KMS-11 (cell line): ENCODE results near the gene VPS26C.
"Not testable (repeated sequence)": the region's sequence is repeated elsewhere in the genome, so short reads cannot be mapped to it uniquely, and the experiment has no call there.

Experiments
- H2AFZ ChIP-seq: fragments of 200-600 bp; sonication (generic); 2 replicates; pipeline ENCODE4 v1.6.1; 2016; ENCODE audit warnings: antibody characterized with exemption, mixed run types, low read depth
- H3K27ac ChIP-seq: fragments of 200-600 bp; sonication (generic); 2 replicates; pipeline ENCODE4 v1.6.1; 2016; ENCODE audit warnings: mild to moderate bottlenecking, mixed run types
- H3K27me3 ChIP-seq: fragments of 200-600 bp; sonication (generic); 2 replicates; pipeline ENCODE4 v1.6.1; 2017; ENCODE audit warnings: mild to moderate bottlenecking, low read depth, mixed run types, moderate library complexity; ENCODE audit not compliant: insufficient read depth
- H3K36me3 ChIP-seq: fragments of 200-600 bp; sonication (generic); 2 replicates; pipeline ENCODE4 v1.6.1; 2017; ENCODE audit warnings: mild to moderate bottlenecking, mixed run types; ENCODE audit not compliant: insufficient read depth
- H3K4me1 ChIP-seq: fragments of 200-600 bp; sonication (generic); 2 replicates; pipeline ENCODE4 v1.6.1; 2016; ENCODE audit warnings: mild to moderate bottlenecking, low read depth, mixed run types; ENCODE audit not compliant: poor library complexity, severe bottlenecking
- H3K4me2 ChIP-seq: fragments of 200-600 bp; sonication (generic); 2 replicates; pipeline ENCODE4 v1.7.0; 2016; ENCODE audit warnings: mild to moderate bottlenecking, mixed run types
- H3K4me3 ChIP-seq: fragments of 200-600 bp; sonication (generic); IDR thresholded peaks from 2 replicates; pipeline ENCODE4 v1.6.1; 2017; ENCODE audit warnings: low read depth, low read length, mixed read lengths; ENCODE audit not compliant: insufficient read depth
- H3K79me2 ChIP-seq: fragments of 200-600 bp; sonication (generic); 2 replicates; pipeline ENCODE4 v1.6.1; 2016; ENCODE audit warnings: low read depth, mixed run types; ENCODE audit not compliant: insufficient read depth
- H3K9ac ChIP-seq: fragments of 200-600 bp; sonication (generic); 2 replicates; pipeline ENCODE4 v1.6.1; 2016; ENCODE audit warnings: mild to moderate bottlenecking, mixed run types
- H4K20me1 ChIP-seq: fragments of 200-600 bp; sonication (generic); 2 replicates; pipeline ENCODE4 v1.6.1; 2016; ENCODE audit warnings: mild to moderate bottlenecking, mixed run types; ENCODE audit not compliant: insufficient read depth
- TF ChIP-seq, protein P1 (sequence below): fragments of 200-600 bp; sonication (generic); conservative IDR thresholded peaks from 2 replicates; pipeline ENCODE4 v1.6.1; 2017; ENCODE audit warnings: low read depth, mild to moderate bottlenecking, antibody characterized with exemption, low read length, moderate library complexity, mixed read lengths

VPS26C gene

DNA sequence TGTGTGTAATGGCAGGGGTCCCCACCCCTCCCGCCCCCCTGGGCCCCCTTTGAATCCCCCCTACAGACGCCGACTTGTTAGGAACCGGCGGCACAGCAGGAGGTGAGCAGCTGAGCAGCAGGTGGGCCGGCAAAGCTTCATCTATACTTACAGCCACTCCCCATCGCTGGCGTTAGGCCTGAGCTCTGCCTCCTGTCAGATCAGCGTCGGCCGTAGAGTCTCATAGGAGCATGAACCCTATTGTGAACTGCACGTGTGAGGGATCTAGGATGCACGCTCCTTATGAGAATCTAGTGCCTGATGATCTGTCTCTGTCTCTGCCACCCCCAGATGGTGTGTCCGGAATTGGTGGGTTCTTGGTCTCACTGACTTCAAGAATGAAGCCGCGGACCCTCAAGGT, 14.9 kb upstream of the VPS26C start:
- no peaks in the 10 kb centered on the region for H3K36me3 ChIP-seq
- no peak overlapping the region for H3K4me3 ChIP-seq
- no peak overlapping the region for H2AFZ ChIP-seq
- H3K27ac ChIP-seq = no peak overlapping the region
- no peaks in the 10 kb centered on the region for H4K20me1 ChIP-seq
- H3K27me3 ChIP-seq = no peaks in the 10 kb centered on the region
- TF ChIP-seq, protein P1, sequence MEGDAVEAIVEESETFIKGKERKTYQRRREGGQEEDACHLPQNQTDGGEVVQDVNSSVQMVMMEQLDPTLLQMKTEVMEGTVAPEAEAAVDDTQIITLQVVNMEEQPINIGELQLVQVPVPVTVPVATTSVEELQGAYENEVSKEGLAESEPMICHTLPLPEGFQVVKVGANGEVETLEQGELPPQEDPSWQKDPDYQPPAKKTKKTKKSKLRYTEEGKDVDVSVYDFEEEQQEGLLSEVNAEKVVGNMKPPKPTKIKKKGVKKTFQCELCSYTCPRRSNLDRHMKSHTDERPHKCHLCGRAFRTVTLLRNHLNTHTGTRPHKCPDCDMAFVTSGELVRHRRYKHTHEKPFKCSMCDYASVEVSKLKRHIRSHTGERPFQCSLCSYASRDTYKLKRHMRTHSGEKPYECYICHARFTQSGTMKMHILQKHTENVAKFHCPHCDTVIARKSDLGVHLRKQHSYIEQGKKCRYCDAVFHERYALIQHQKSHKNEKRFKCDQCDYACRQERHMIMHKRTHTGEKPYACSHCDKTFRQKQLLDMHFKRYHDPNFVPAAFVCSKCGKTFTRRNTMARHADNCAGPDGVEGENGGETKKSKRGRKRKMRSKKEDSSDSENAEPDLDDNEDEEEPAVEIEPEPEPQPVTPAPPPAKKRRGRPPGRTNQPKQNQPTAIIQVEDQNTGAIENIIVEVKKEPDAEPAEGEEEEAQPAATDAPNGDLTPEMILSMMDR = no peak
- H3K4me2 ChIP-seq = no peak overlapping the region
- no peak overlapping the region for H3K9ac ChIP-seq
- no peaks in the 10 kb centered on the region for H3K4me1 ChIP-seq
- no peaks in the 10 kb centered on the region for H3K79me2 ChIP-seq

DNA sequence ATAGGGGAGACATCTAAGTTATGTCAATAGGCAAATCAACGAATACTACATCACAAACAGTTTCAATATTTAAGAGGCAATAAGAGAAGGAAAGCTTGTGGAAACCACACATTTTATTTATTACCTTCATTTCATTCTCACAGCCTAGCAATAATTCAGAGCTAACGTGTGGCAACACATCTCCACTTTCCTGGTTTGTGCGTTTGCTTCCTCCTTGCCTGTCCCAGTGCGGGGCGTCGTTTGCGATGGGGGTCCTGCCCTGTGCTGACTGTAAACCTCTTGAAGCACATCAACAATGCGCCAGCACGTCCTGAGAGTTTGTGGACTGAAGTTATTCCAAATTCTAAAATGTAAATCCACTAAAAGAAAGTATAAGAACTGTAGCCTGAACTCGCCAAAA, 14.4 kb upstream of the VPS26C start:
- H3K79me2 ChIP-seq = no peaks in the 10 kb centered on the region
- no peak overlapping the region for H3K4me3 ChIP-seq
- H3K27me3 ChIP-seq = no peaks in the 10 kb centered on the region
- TF ChIP-seq, protein P1 = no peak
- H4K20me1 ChIP-seq = no peaks in the 10 kb centered on the region
- H3K27ac ChIP-seq = no peak overlapping the region
- no peak overlapping the region for H3K4me2 ChIP-seq
- H3K36me3 ChIP-seq = no peaks in the 10 kb centered on the region
- H2AFZ ChIP-seq = no peak overlapping the region
- no peaks in the 10 kb centered on the region for H3K4me1 ChIP-seq
- H3K9ac ChIP-seq = no peak overlapping the region

DNA sequence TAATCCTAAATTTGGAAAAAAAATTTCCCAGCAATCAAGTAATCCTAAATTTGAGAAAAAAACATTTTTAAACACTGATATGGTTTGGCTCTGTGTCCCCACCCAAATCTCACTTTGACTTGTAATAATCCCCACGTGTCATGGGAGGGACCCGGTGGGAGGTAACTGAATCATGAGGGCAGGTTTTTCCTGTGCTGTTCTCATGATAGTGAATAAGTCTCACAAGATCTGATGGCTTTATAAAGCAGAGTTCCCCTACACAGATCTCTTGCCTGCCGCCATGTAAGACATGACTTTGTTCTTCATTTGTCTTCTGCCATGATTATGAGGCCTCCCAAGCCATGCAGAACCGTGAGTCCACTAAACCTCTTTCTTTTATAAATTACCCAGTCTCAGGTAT, 12.1 kb upstream of the VPS26C start:
- H4K20me1 ChIP-seq, H3K4me3 ChIP-seq, H3K36me3 ChIP-seq, H3K4me1 ChIP-seq, H3K4me2 ChIP-seq, H2AFZ ChIP-seq, H3K9ac ChIP-seq, H3K27me3 ChIP-seq, H3K79me2 ChIP-seq, H3K27ac ChIP-seq: not testable (repeated sequence)

DNA sequence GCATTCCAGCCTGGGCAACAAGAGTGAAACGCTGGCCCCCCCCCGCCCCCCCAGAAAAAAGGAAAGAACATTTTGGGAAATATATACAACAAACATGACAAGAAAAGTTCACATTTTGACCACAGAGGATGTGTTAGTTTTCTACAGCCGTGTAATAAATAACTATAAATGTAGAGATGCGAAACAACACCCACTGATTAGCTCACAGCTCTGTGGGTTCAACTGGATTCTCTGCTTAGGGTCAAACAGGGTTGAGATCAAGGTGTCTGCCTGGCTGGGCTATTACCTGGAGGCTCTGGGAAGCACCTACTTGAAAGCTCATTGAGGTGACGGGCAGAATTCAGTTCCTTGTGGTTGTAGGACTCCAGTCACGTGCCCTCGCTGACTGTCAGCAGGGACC, 11.1 kb upstream of the VPS26C start:
- Histone ChIP-seq H4K20me1 (no peaks in the 10 kb centered on the region), H3K4me2 (no peak overlapping the region), H2AFZ (no peak overlapping the region), H3K4me1 (no peaks in the 10 kb centered on the region), H3K4me3 (no peak overlapping the region), H3K36me3 (no peaks in the 10 kb centered on the region), H3K27me3 (no peaks in the 10 kb centered on the region), H3K27ac (no peak overlapping the region), H3K79me2 (no peaks in the 10 kb centered on the region), H3K9ac (no peak overlapping the region)
- TF ChIP-seq, protein P1 = no peak

DNA sequence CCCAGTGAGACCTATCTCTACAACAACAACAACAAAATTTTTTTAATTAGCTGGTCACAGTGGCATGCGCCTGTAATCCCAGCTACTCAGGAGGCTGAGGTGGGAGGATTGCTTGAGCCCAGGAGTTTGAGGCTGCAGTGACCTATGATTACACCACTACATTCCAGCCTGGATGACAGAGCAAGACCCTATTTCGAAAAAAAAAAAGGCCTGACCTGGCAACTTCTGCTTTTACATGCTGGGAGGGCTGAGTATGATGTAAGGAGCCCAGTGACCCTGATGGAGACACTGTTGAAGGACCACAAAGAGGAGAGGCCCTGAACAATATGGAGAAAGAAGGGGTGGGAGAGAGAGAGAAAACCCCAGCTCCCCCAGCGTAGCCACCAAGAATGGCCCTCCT, 9.2 kb upstream of the VPS26C start:
- no peaks in the 10 kb centered on the region for H4K20me1 ChIP-seq
- no peak overlapping the region for H2AFZ ChIP-seq
- no peak overlapping the region for H3K9ac ChIP-seq
- no peaks in the 10 kb centered on the region for H3K79me2 ChIP-seq
- H3K4me2 ChIP-seq = no peak overlapping the region
- TF ChIP-seq, protein P1 = no peak
- no peak overlapping the region for H3K27ac ChIP-seq
- no peaks in the 10 kb centered on the region for H3K4me1 ChIP-seq
- H3K36me3 ChIP-seq = no peaks in the 10 kb centered on the region
- H3K27me3 ChIP-seq = no peaks in the 10 kb centered on the region
- no peak overlapping the region for H3K4me3 ChIP-seq
